Activated naive CD4-positive, alpha-beta T cell treated with anti-CD3 and anti-CD28 coated beads, Interleukin-2, amount 50 U/mL, for 24 hours (primary cell): ENCODE data around the gene RAPGEF5.

Source experiments
- H3K27ac Mint-ChIP-seq: one replicate; pipeline ENCODE4 v1.8.0; 2021; ENCODE audit warnings: mild to moderate bottlenecking, mixed read lengths
- H3K27me3 Mint-ChIP-seq: one replicate; pipeline ENCODE4 v1.8.0; 2021; ENCODE audit warnings: mixed read lengths
- H3K36me3 Mint-ChIP-seq: one replicate; pipeline ENCODE4 v1.8.0; 2021; ENCODE audit warnings: mixed read lengths
- H3K4me1 Mint-ChIP-seq: one replicate; pipeline ENCODE4 v1.8.0; 2021; ENCODE audit warnings: mixed read lengths
- H3K4me3 Mint-ChIP-seq: one replicate; pipeline ENCODE4 v1.8.0; 2021; ENCODE audit warnings: mild to moderate bottlenecking, mixed read lengths
- H3K9me3 Mint-ChIP-seq: one replicate; pipeline ENCODE4 v1.8.0; 2021; ENCODE audit warnings: mixed read lengths

RAPGEF5 gene

GRCh38 chr7:22278660-22279059 is 78.3 kb downstream of the RAPGEF5 start:
- Mint-ChIP-seq H3K9me3 (no peaks in the 10 kb centered on the region), H3K27ac (no peak overlapping the region), H3K36me3 (no peaks in the 10 kb centered on the region), H3K4me3 (no peak overlapping the region), H3K27me3 (peaks cover 14% of the 10 kb centered on the region), H3K4me1 (no peaks in the 10 kb centered on the region)

DNA sequence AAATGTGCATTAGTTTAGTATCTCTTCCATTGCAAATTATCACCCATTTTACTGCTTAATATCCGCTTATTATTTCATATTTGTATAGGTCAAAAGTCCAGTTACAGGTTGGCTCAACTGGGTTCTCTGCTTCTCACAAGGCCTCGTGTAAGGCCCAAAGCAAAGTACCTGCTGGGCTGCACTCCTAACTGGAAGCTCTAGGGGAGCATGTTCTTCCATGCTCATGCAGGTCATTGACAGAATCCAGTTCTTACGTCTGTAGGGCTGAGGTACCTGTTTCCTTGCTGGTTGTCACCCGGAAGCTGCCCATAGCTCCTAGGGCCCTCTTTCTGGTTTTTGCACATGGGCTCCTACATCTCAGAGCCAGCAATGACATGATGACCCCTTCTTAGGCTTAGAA is 79.6 kb downstream of the RAPGEF5 start:
- no peaks in the 10 kb centered on the region for H3K36me3 Mint-ChIP-seq
- H3K27ac Mint-ChIP-seq = no peak overlapping the region
- H3K9me3 Mint-ChIP-seq = no peaks in the 10 kb centered on the region
- no peaks in the 10 kb centered on the region for H3K4me1 Mint-ChIP-seq
- peaks cover 11% of the 10 kb centered on the region for H3K27me3 Mint-ChIP-seq
- no peak overlapping the region for H3K4me3 Mint-ChIP-seq

DNA sequence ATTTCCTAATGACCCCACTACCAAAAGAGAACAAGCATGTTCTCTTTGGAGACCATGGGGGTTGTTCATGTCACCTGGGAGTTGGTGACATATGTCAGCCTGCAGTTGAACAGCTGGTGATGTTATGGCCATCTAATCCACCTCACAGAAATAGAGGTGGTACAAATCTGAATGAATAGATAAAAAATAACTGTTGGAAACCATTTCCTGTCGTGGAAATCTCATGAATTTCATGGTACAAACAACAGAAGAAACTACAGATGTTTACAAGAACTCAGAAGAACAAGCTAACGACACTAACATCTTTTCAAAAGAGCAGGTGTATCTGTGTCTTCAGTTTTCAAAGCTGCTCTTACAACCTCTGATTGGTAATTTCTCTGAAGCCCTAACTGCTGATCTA is 81.3 kb downstream of the RAPGEF5 start:
- Mint-ChIP-seq H3K4me3 (no peak overlapping the region), H3K36me3 (no peaks in the 10 kb centered on the region), H3K27me3 (peaks cover 6% of the 10 kb centered on the region), H3K27ac (no peak overlapping the region), H3K4me1 (no peaks in the 10 kb centered on the region), H3K9me3 (no peaks in the 10 kb centered on the region)

DNA sequence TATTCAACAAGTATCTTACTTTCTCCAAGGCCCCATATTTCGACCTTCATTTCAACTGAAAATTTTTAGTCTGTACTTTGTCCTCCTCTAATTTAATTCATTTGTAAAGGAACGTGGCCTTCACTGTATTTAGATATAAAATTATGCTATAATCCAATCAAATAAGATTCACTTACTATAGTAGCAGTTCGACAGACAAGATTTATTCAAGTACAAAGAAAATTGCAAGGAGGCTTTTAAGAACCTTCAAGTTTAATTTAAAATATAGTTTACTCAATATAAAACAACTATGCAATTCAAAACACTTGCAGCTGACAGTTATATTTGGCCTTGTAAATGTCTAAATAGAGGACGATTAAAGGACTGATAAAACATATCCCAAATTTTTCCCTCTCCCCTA is 85.6 kb downstream of the RAPGEF5 start:
- Mint-ChIP-seq H3K27ac (no peak overlapping the region), H3K27me3 (peaks cover 1% of the 10 kb centered on the region), H3K36me3 (no peaks in the 10 kb centered on the region), H3K9me3 (no peaks in the 10 kb centered on the region), H3K4me1 (peaks cover 6% of the 10 kb centered on the region), H3K4me3 (no peak overlapping the region)

DNA sequence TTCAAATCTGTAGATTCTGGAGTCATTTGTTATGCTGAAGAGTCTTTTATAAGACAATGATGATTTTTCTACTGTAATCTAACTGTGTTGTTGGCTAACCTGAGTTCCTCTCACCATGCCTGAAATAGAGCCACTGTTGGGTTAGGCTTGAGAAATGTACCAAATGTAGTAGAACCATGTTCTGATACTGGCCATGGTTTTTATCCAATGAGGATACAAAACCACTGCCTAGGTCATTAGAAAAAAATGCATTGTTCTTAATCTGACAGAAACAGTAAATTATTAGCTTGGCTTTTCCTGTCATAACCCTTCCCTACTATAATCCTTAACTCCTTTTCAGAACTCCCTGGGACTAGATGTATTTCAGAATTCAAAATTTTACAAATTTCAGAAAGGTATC is 86.6 kb downstream of the RAPGEF5 start:
- H3K27me3 Mint-ChIP-seq = peaks cover 3% of the 10 kb centered on the region
- H3K36me3 Mint-ChIP-seq = no peaks in the 10 kb centered on the region
- H3K4me1 Mint-ChIP-seq = peaks cover 6% of the 10 kb centered on the region
- H3K9me3 Mint-ChIP-seq = no peaks in the 10 kb centered on the region
- no peak overlapping the region for H3K4me3 Mint-ChIP-seq
- no peak overlapping the region for H3K27ac Mint-ChIP-seq

GRCh38 chr7:22269963-22270362 is 87.0 kb downstream of the RAPGEF5 start:
- no peak overlapping the region for H3K27ac Mint-ChIP-seq
- H3K9me3 Mint-ChIP-seq = no peaks in the 10 kb centered on the region
- H3K36me3 Mint-ChIP-seq = no peaks in the 10 kb centered on the region
- peaks cover 3% of the 10 kb centered on the region for H3K27me3 Mint-ChIP-seq
- peaks cover 6% of the 10 kb centered on the region for H3K4me1 Mint-ChIP-seq
- H3K4me3 Mint-ChIP-seq = no peak overlapping the region

DNA sequence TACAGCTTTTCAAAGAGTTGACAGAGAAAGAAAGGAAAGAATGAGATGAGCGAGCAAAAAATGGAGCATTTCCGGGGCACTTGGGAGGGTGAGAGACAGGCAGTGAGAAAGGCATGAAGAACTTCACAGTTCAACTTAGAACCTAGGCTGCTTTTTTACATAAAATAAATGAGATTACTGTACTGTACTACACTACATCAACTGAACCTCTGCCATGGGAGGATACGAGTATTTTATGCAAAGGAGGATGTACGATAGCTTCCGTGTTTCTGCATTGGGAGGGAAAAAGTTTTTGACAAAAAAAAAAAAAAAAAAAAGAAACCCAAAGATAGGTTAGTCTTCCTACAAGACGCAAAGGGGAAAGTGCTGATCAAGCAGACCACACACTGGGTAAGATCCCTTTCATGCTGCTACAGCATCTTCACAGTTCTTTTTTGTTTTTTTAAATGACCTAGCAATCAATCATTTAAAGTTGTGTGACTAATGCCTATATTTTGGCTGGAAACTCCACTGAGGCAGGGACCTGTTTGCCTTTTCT is 88.0 kb downstream of the RAPGEF5 start:
- peak overlapping the region; percentile 18 for H3K27ac Mint-ChIP-seq
- no peaks in the 10 kb centered on the region for H3K36me3 Mint-ChIP-seq
- peak overlapping the region; percentile 3 for H3K4me3 Mint-ChIP-seq
- no peaks in the 10 kb centered on the region for H3K9me3 Mint-ChIP-seq
- peaks cover 3% of the 10 kb centered on the region for H3K27me3 Mint-ChIP-seq
- H3K4me1 Mint-ChIP-seq = peaks cover 6% of the 10 kb centered on the region

DNA sequence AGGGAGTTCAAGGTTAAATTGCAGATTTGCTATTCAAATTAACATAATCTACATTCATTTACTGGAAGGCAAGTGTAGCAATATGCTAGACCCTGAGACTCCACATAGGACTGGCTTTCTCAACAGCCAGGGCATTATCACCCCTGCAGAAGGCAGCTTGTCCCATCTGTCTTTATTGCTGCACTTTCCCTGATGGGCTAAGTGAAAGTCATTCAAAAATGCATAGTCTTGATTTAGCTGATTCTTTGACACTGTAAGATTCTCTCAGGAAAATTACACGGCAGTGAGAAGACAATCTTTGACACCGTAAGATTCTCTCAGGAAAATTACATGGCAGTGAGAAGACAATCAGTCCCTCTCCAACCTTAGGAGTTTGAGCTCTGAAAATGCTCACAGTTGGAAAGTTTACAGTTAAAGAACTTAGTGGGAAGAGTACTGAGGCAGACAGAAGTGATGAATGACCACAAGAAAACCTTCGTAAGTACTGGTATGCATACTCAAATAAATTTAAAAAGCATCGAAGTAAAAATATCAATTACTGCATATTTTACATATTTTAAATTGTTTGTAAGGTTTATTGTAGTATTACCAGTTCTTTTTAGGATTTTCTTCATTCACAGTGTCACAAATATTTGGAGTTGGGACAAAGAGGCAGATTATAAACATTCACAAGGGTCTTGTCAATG is 88.9 kb downstream of the RAPGEF5 start:
- Mint-ChIP-seq H3K9me3 (no peaks in the 10 kb centered on the region), H3K36me3 (no peaks in the 10 kb centered on the region), H3K4me1 (peaks cover 6% of the 10 kb centered on the region), H3K27me3 (peaks cover 3% of the 10 kb centered on the region), H3K27ac (no peak overlapping the region), H3K4me3 (no peak overlapping the region)

DNA sequence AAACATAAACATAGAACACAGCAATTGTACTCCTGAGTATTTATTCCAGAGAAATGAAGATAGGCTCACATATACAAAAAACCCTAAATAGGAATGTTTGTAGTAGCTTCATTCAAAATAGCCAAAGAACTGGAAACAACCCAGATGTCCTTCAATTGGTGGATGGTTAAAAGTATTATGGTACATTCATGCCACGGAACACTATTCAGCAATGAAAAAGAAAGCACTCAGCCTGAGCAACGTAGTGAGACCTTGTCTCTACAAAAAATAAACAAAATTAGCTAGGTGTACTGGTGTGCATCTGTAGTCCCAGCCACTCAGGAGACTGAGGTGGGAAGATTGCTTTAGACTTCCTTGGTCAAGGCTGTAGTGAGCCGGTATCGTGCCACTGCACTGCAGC is 94.4 kb downstream of the RAPGEF5 start:
- H3K27ac Mint-ChIP-seq = no peak overlapping the region
- H3K4me1 Mint-ChIP-seq = no peaks in the 10 kb centered on the region
- H3K4me3 Mint-ChIP-seq = no peak overlapping the region
- peaks cover 9% of the 10 kb centered on the region for H3K27me3 Mint-ChIP-seq
- no peaks in the 10 kb centered on the region for H3K36me3 Mint-ChIP-seq
- peaks cover 4% of the 10 kb centered on the region for H3K9me3 Mint-ChIP-seq

DNA sequence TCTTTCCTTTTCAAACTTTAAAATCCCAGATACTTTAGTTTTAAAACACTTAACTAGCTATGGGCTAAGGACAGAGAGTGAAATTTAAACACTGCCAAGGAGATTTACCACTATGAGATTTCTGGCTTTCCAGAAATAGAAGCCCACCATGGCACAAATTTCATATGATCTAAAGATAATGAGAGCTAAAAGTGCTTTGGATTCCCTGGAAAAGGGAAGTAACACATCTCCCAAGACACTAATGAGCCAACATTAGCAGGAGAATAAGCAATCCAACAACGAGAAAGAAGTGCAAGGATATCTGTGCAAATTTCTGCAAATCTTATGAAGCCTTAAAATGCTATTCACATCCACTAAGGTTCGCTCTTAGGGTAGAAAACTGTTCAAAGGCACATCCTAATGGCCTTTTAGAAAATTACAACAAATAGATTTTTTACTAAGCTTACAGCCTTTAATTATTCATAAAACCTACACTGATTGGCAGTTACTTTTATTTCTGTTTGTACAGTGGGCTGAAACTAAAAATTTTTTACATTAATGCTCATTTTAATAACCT is 100.3 kb downstream of the RAPGEF5 start:
- Mint-ChIP-seq H3K27ac (no peak overlapping the region), H3K36me3 (no peaks in the 10 kb centered on the region), H3K9me3 (peaks cover 4% of the 10 kb centered on the region), H3K4me1 (no peaks in the 10 kb centered on the region), H3K4me3 (no peak overlapping the region), H3K27me3 (peaks cover 11% of the 10 kb centered on the region)

- H3K27me3 Mint-ChIP-seq = peaks cover 11% of the 10 kb centered on the region
- no peak overlapping the region for H3K27ac Mint-ChIP-seq
- H3K4me1 Mint-ChIP-seq = no peaks in the 10 kb centered on the region
- H3K9me3 Mint-ChIP-seq = peaks cover 4% of the 10 kb centered on the region
- no peak overlapping the region for H3K4me3 Mint-ChIP-seq
- H3K36me3 Mint-ChIP-seq = no peaks in the 10 kb centered on the region
Observed at GRCh38 chr7:22255834-22256233, 101.1 kb downstream of the RAPGEF5 start.

- no peak overlapping the region for H3K27ac Mint-ChIP-seq
Observed at GRCh38 chr7:22255342-22255741, 101.6 kb downstream of the RAPGEF5 start.

GRCh38 chr7:22252936-22253536 is 103.9 kb downstream of the RAPGEF5 start:
- no peak overlapping the region for H3K27ac Mint-ChIP-seq
- H3K9me3 Mint-ChIP-seq = peaks cover 4% of the 10 kb centered on the region
- no peaks in the 10 kb centered on the region for H3K4me1 Mint-ChIP-seq
- H3K36me3 Mint-ChIP-seq = no peaks in the 10 kb centered on the region
- no peak overlapping the region for H3K4me3 Mint-ChIP-seq
- H3K27me3 Mint-ChIP-seq = peaks cover 6% of the 10 kb centered on the region

More at GRCh38 chr7:22255342-22255741, 101.6 kb downstream of the RAPGEF5 start:
- no peaks in the 10 kb centered on the region for H3K36me3 Mint-ChIP-seq
- H3K4me3 Mint-ChIP-seq = no peak overlapping the region
- peaks cover 4% of the 10 kb centered on the region for H3K9me3 Mint-ChIP-seq
- peaks cover 11% of the 10 kb centered on the region for H3K27me3 Mint-ChIP-seq
- H3K4me1 Mint-ChIP-seq = no peaks in the 10 kb centered on the region

- peak overlapping the region; percentile 27 for H3K27ac Mint-ChIP-seq
- H3K4me1 Mint-ChIP-seq = no peaks in the 10 kb centered on the region
- peaks cover 4% of the 10 kb centered on the region for H3K27me3 Mint-ChIP-seq
- no peaks in the 10 kb centered on the region for H3K36me3 Mint-ChIP-seq
- no peaks in the 10 kb centered on the region for H3K9me3 Mint-ChIP-seq
- no peak overlapping the region for H3K4me3 Mint-ChIP-seq
Observed at GRCh38 chr7:22252016-22252415, 104.9 kb downstream of the RAPGEF5 start.

DNA sequence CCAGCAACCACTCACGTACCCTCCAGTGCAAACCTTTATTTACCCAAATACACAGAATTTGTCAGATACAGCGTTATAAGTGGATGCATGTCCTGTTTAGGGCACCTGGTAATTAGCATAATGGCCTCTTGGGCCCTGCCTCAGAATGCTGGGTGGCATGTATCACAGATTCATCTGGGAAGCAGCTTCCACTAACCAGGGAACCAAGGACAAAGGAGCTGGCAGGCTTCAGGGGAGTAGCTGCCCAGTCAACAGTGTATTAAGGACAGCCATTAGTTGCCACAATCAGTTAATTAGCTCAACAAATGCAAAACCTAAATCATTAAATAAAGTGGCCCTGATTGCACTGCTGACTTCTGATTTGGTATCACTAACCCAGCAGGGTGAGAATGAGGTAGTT is 105.7 kb downstream of the RAPGEF5 start:
- no peaks in the 10 kb centered on the region for H3K4me1 Mint-ChIP-seq
- H3K9me3 Mint-ChIP-seq = no peaks in the 10 kb centered on the region
- H3K27ac Mint-ChIP-seq = no peak overlapping the region
- no peaks in the 10 kb centered on the region for H3K36me3 Mint-ChIP-seq
- peaks cover 4% of the 10 kb centered on the region for H3K27me3 Mint-ChIP-seq
- H3K4me3 Mint-ChIP-seq = no peak overlapping the region

GRCh38 chr7:22250390-22250789 is 106.6 kb downstream of the RAPGEF5 start:
- Mint-ChIP-seq H3K27me3 (peaks cover 4% of the 10 kb centered on the region), H3K27ac (no peak overlapping the region), H3K4me1 (no peaks in the 10 kb centered on the region), H3K9me3 (no peaks in the 10 kb centered on the region), H3K36me3 (no peaks in the 10 kb centered on the region), H3K4me3 (no peak overlapping the region)
